Stimulated activated CD8-positive, alpha-beta memory T cell treated with anti-CD3 and anti-CD28 coated beads, Interleukin-12 subunit alpha, Interleukin-12 subunit beta, amount 100 ng/mL, for 24 hours (primary cell): Measurements from ENCODE around the gene NDUFS5.
"Not testable (repeated sequence)": the region's sequence is repeated elsewhere in the genome, so short reads cannot be mapped to it uniquely, and the experiment has no call there.

Experiments
- DNase-seq: peaks from one replicate; pipeline ENCODE4 v3.0.0-alpha.2; 2020; ENCODE audit errors: extremely low read depth

Gene NDUFS5

GRCh38 chr1:39016604-39017171 is 9.5 kb upstream of the NDUFS5 start:
- no peak for DNase-seq

GRCh38 chr1:39017266-39017665 is 8.9 kb upstream of the NDUFS5 start:
- no peak for DNase-seq

- DNase-seq: not testable (repeated sequence)
Measured at GRCh38 chr1:39020494-39020893, 5.7 kb upstream of the NDUFS5 start.

- DNase-seq: no peak
Measured at GRCh38 chr1:39021426-39021825, 4.7 kb upstream of the NDUFS5 start.

- DNase-seq: no peak
Measured at GRCh38 chr1:39023140-39023539, 3.0 kb upstream of the NDUFS5 start.

GRCh38 chr1:39026866-39027507 is 837 bp downstream of the NDUFS5 start:
- DNase-seq: no peak

GRCh38 chr1:39034114-39034654 is 8.0 kb downstream of the NDUFS5 start:
- no peak for DNase-seq

GRCh38 chr1:39036678-39037077 is 10.5 kb downstream of the NDUFS5 start:
- no peak for DNase-seq

- no peak for DNase-seq
Measured at GRCh38 chr1:39043513-39043912, 17.4 kb downstream of the NDUFS5 start.

GRCh38 chr1:39044762-39045161 is 18.6 kb downstream of the NDUFS5 start:
- no peak for DNase-seq

GRCh38 chr1:39045231-39045630 is 19.1 kb downstream of the NDUFS5 start:
- DNase-seq: no peak

- no peak for DNase-seq
Measured at GRCh38 chr1:39046613-39047210, 20.6 kb downstream of the NDUFS5 start.

- no peak for DNase-seq
Measured at GRCh38 chr1:39047374-39048229, 21.5 kb downstream of the NDUFS5 start.

- no peak for DNase-seq
Measured at GRCh38 chr1:39048745-39049370, 22.7 kb downstream of the NDUFS5 start.

- no peak for DNase-seq
Measured at GRCh38 chr1:39050001-39050400, 23.9 kb downstream of the NDUFS5 start.

GRCh38 chr1:39051193-39051850 is 25.2 kb downstream of the NDUFS5 start:
- not testable (repeated sequence) for DNase-seq

GRCh38 chr1:39051956-39052355 is 25.8 kb downstream of the NDUFS5 start:
- no peak for DNase-seq

- not testable (repeated sequence) for DNase-seq
Measured at GRCh38 chr1:39055213-39055710, 29.1 kb downstream of the NDUFS5 start.

GRCh38 chr1:39061516-39061915 is 35.4 kb downstream of the NDUFS5 start:
- DNase-seq: not testable (repeated sequence)

- DNase-seq: no peak
Measured at GRCh38 chr1:39061951-39062350, 35.8 kb downstream of the NDUFS5 start.

GRCh38 chr1:39063191-39063590 is 37.0 kb downstream of the NDUFS5 start:
- no peak for DNase-seq
